Epithelial cell of esophagus (primary cell): ENCODE measurements around the gene CBFB.

Experiments used
- DNase-seq: peaks from one replicate; pipeline ENCODE4 v3.0.0; 2010; ENCODE audit warnings: low read depth
- H3K4me3 ChIP-seq: 2 replicates; pipeline ENCODE4 v1.5.1; 2011; ENCODE audit warnings: mild to moderate bottlenecking, low read length, control low read depth
- TF ChIP-seq, protein P1 (sequence below): IDR thresholded peaks from 2 replicates; pipeline ENCODE4 v1.5.1; 2011; ENCODE audit warnings: low read depth, mild to moderate bottlenecking, low read length, control low read depth, inconsistent platforms; ENCODE audit not compliant: insufficient read depth; ENCODE audit errors: missing control alignments

Gene CBFB

DNA sequence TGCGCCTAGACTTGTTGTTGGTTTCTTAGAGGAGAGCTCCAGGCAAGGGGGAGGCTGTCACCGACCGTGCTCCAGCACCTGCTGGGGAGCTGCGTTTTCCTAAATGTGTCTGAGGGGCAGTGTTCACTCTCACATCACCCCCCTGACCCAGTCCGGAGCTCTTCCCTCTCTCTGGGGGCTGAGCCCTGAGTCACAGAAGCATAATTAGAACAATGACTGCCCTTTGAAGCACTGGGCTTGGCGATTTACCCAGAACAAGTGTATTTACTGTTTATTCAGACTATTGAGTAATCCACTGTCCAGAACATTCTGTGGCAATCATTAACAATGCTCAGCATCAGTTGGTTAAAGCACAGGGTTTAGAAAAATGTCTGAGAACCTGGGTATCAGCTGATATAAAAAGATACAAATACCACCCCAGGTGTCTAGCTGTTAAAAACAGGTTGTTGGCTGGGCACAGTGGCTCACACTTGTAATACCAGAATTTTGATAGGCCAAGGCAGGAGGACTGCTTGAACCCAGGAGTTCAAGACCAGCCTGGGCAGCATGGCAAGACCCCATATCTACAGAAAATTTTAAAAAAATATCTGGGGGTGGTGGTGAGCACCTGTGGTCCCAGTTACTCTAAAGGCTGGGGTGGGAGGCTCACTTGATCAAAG is 32.5 kb upstream of the CBFB start:
- TF ChIP-seq, protein P1, sequence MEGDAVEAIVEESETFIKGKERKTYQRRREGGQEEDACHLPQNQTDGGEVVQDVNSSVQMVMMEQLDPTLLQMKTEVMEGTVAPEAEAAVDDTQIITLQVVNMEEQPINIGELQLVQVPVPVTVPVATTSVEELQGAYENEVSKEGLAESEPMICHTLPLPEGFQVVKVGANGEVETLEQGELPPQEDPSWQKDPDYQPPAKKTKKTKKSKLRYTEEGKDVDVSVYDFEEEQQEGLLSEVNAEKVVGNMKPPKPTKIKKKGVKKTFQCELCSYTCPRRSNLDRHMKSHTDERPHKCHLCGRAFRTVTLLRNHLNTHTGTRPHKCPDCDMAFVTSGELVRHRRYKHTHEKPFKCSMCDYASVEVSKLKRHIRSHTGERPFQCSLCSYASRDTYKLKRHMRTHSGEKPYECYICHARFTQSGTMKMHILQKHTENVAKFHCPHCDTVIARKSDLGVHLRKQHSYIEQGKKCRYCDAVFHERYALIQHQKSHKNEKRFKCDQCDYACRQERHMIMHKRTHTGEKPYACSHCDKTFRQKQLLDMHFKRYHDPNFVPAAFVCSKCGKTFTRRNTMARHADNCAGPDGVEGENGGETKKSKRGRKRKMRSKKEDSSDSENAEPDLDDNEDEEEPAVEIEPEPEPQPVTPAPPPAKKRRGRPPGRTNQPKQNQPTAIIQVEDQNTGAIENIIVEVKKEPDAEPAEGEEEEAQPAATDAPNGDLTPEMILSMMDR: no peak
- peak; percentile 41 for DNase-seq

DNA sequence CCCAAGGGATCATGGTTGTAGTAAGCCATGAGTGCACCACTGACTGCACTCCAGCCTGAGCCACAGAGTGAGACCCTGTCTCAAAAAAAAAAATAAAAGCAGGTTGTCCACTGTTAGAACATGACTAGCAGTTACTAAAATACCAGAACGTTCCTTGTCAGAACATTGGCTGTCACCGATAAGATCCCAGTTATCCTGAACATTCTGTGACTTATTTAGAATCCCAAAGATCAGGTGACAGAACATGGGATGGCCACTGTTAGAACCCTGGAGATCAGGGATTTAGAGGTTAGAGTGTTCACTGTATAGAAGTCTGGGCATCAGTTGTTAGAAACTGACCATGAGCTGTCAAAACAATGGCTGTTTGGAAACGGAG is 32.0 kb upstream of the CBFB start:
- TF ChIP-seq, protein P1: no peak
- H3K4me3 ChIP-seq: no peak overlapping the region
- no peak for DNase-seq

More for the DNA sequence above, 32.5 kb upstream of the CBFB start:
- no peak overlapping the region for H3K4me3 ChIP-seq

DNA sequence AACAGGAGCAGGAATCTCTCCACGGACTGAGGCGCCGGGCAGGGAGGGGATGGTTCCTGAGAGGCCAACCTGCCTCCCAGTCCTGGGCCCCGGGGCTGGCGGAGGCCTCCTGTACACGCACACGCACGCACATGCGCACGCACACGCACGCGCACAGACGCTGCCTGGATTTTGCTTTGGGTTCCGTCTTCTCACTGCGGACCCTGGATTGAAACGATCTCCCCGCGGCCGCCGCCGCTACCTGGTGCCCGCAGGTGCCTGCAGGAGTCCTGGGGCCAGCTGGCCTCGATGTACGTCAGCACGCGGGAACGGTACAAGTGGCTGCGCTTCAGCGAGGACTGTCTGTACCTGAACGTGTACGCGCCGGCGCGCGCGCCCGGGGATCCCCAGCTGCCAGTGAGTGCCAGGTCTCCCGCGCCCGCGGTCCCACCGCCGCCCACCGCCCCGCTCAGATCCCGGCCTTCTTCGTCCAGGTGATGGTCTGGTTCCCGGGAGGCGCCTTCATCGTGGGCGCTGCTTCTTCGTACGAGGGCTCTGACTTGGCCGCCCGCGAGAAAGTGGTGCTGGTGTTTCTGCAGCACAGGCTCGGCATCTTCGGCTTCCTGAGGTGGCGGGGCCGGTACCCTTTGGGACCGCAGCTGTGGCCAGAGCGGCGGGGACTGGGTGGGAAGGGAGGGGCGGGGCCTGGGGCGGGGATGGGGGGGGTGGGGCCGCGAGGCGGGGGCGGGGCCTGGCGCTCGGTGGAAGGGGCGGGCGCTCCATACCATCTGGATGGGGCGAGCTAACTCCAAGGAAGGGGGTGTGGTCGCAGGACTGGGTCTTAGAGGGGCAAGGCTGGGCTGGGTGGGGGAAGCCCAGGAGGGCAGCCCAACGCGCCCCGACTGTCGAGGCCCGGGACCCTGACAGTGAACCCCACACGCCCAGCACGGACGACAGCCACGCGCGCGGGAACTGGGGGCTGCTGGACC is 28.3 kb upstream of the CBFB start:
- DNase-seq: peak; percentile 40
- TF ChIP-seq, protein P1: no peak
- peak overlapping the region; percentile 51 for H3K4me3 ChIP-seq

DNA sequence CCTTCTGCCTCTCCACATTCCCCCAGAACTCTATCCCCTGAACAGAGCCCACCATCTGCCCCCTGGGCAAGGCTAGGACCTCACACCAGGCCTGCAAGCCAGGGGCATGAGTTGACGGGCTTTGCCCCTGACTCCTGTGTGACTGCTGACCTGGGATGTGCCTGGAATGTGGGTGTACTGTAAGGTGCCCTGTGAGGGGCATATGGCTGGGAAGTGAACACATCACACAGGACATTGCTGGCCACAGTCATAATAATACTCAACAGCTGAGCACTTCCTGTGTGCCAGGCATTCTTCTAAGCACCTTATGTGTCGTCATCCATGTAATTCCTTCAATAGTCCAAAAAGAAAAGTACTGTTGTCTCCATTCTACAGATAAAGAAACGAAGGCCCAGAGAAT is 27.2 kb upstream of the CBFB start:
- TF ChIP-seq, protein P1: no peak
- no peak overlapping the region for H3K4me3 ChIP-seq
- DNase-seq: no peak

DNA sequence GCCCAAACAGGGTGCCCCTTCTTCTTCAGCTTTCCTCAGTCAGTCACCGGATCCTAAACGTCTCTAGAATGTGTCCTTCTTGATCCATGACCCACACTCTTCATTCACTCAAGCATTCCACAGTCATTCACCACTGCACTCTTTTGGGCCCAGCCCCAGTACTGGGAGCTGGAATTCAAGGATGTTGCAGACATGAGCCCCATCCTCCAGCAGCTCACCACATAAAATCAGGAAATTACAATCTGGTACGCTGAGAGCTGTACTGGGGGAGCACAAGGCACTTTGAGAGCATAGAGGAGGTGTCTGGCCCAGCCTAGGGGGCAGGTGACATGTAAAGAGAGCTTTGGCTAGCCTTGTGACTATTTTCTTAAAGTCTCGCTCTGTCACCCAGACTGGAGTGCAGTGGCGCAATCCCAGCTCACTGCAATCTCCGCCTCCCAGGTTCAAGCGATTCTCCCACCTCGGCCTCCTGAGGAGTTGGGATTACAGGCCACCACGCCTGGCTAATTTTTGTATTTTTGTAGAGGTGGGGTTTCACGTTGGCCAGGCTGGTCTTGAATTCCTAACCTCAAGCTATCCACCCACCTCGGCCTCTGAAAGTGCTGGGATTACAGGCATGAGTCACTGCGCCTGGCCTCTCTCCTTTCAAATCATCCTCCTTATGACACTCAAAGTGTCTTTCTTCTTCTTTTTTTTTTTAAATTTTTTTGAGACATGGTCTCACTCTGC is 21.9 kb upstream of the CBFB start:
- no peak for DNase-seq
- TF ChIP-seq, protein P1: no peak
- H3K4me3 ChIP-seq: no peak overlapping the region

DNA sequence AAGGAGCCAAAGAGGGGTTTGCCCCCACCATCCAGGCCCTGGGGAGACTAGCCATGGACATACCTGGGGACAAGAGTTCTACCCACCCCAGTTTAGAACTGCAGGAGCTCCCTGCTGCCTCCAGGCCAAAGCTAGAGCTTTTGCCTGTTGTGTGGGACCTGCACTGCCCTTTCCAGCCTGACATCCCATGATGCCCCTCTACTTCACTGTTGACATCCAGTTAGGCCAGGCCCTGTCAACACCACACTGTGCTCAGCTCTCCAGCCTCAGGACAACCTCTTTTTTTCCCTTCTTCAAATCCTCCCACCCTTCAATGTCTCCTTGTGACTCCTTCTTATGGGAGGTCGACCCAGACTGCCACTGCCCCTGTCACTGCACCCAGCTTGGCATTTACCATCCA is 19.8 kb upstream of the CBFB start:
- TF ChIP-seq, protein P1: no peak
- DNase-seq: no peak
- H3K4me3 ChIP-seq: no peak overlapping the region
